A549 (cell line): ENCODE results near the gene GOPC. TPM values are rescaled to one million over a fixed set of nuclear protein-coding genes. Genes with fewer than 3 reads are reported as not detected.

Source experiments
- ATAC-seq, 2 experiments: fragments of 200-7000 bp in 1 of 2; fragments of >200 bp in 1 of 2; cut with Nextera tagmentation in 1 of 2; cut with Tn5 transposase in 1 of 2; 3 replicates each; pipeline versions ENCODE4 v1.8.0 to v1.9.1; 2018 to 2020; ENCODE audit warnings: mild to moderate bottlenecking in 1 of 2, moderate library complexity in 1 of 2
- CTCF ChIA-PET: fragments of 300-600 bp; sonication (Branson Sonifier 250); formaldehyde crosslinking; extraction: SDS; loops from one replicate; lab custom pipeline; 2021; ENCODE audit warnings: antibody characterized with exemption, inconsistent platforms; lab: Yijun Ruan, JAX
- POLR2A ChIA-PET: fragments of 350-600 bp; formaldehyde crosslinking; extraction: SDS; loops from one replicate; lab custom pipeline; 2021; ENCODE audit warnings: antibody characterized with exemption, inconsistent platforms; lab: Yijun Ruan, JAX
- DNase-seq, 2 experiments: peaks; one replicate each; pipeline versions ENCODE4 v3.0.0 to v3.0.0-alpha.2; 2011 to 2016; ENCODE audit warnings: low read depth in 1 of 2, low spot score in 1 of 2
- FAIRE-seq: peaks from 2 replicates; lab custom pipeline; 2011; peaks lifted over from hg19 to GRCh38; lab: Jason Lieb, UNC
- H3K27ac ChIP-seq, 2 experiments: fragments of >200 bp; sonication (Bioruptor Twin); formaldehyde crosslinking; 3 replicates each; pipeline ENCODE4 v1.5.1; 2016 to 2017
- H3K4me1 ChIP-seq: fragments of >200 bp; sonication (Bioruptor Twin); formaldehyde crosslinking; 3 replicates; pipeline ENCODE4 v1.6.1; 2016
- H3K4me2 ChIP-seq: fragments of >200 bp; sonication (Bioruptor Twin); formaldehyde crosslinking; 3 replicates; pipeline ENCODE4 v1.6.1; 2016
- H3K4me3 ChIP-seq: fragments of >200 bp; sonication (Bioruptor Twin); formaldehyde crosslinking; 3 replicates; pipeline ENCODE4 v1.5.1; 2016
- H3K9me3 ChIP-seq: fragments of >200 bp; sonication (Bioruptor Twin); formaldehyde crosslinking; 3 replicates; pipeline ENCODE4 v1.6.1; 2016
- EHF ChIP-seq: fragments of 250-450 bp; sonication (Bioruptor Pico); IDR thresholded peaks from 2 replicates; pipeline ENCODE4 v1.5.0; 2020; ENCODE audit warnings: mild to moderate bottlenecking
- EHMT2 ChIP-seq: fragments of 200-600 bp; sonication (generic); IDR thresholded peaks from 2 replicates; pipeline ENCODE4 v1.6.1; 2016; ENCODE audit warnings: antibody characterized with exemption, low read depth, mild to moderate bottlenecking, moderate library complexity
- FOSB ChIP-seq: fragments of 250-450 bp; sonication (Bioruptor Pico); IDR thresholded peaks from 2 replicates; pipeline ENCODE4 v1.5.0; 2020; ENCODE audit warnings: mild to moderate bottlenecking, moderate library complexity
- FOXS1 ChIP-seq: fragments of 250-450 bp; sonication (Bioruptor Pico); IDR thresholded peaks from 2 replicates; pipeline ENCODE4 v1.5.0; 2020; ENCODE audit warnings: mild to moderate bottlenecking, moderate library complexity
- GATA3 ChIP-seq: IDR thresholded peaks from 2 replicates; pipeline ENCODE4 v1.6.1; 2012; ENCODE audit warnings: borderline replicate concordance
- HDAC2 ChIP-seq: fragments of 200-600 bp; sonication (generic); IDR thresholded peaks from 2 replicates; pipeline ENCODE4 v1.6.1; 2016
- HEYL ChIP-seq: fragments of 250-450 bp; sonication (Bioruptor Pico); IDR thresholded peaks from 2 replicates; pipeline ENCODE4 v1.8.0; 2021; ENCODE audit warnings: mild to moderate bottlenecking, moderate library complexity
- HOXA7 ChIP-seq: fragments of 250-450 bp; sonication (Bioruptor Pico); IDR thresholded peaks from 2 replicates; pipeline ENCODE4 v1.5.0; 2020; ENCODE audit warnings: mild to moderate bottlenecking, moderate library complexity
- HOXB13 ChIP-seq: fragments of 250-450 bp; sonication (Bioruptor Pico); IDR thresholded peaks from 2 replicates; pipeline ENCODE4 v1.5.0; 2020; ENCODE audit warnings: low read depth, mild to moderate bottlenecking, moderate library complexity
- KDM5A ChIP-seq: fragments of 200-600 bp; sonication (generic); IDR thresholded peaks from 2 replicates; pipeline ENCODE4 v1.6.1; 2016; ENCODE audit warnings: antibody characterized with exemption, mild to moderate bottlenecking
- MAZ ChIP-seq: fragments of 150-350 bp; IDR thresholded peaks from 2 replicates; pipeline ENCODE4 v1.6.1; 2014; ENCODE audit warnings: antibody characterized with exemption, low read depth, low read length, borderline replicate concordance
- MYC ChIP-seq: IDR thresholded peaks from 2 replicates; pipeline ENCODE4 v1.6.1; 2012; ENCODE audit warnings: mild to moderate bottlenecking, inconsistent platforms, low read length, improper control_type of control experiment, borderline replicate concordance
- POLR2A ChIP-seq: IDR thresholded peaks from 2 replicates; pipeline ENCODE4 v1.6.1; 2012; ENCODE audit warnings: mild to moderate bottlenecking, low read length
- POLR2AphosphoS2 ChIP-seq: conservative IDR thresholded peaks from 2 replicates; pipeline ENCODE4 v1.6.1; 2012; ENCODE audit warnings: low read length, improper control_type of control experiment, inconsistent platforms
- ZC3H11A ChIP-seq: fragments of 450-650 bp; IDR thresholded peaks from 2 replicates; pipeline ENCODE4 v1.6.1; 2014; ENCODE audit warnings: antibody characterized with exemption, mild to moderate bottlenecking
- ZFP36 ChIP-seq: fragments of 450-650 bp; IDR thresholded peaks from 2 replicates; pipeline ENCODE4 v1.6.1; 2014; ENCODE audit warnings: borderline replicate concordance; ENCODE audit not compliant: partially characterized antibody
- WGBS: methylation state at CpG from one replicate; pipeline ENCODE4 v1.1.6; 2017; ENCODE audit errors: missing lambda C conversion rate; 5-methylcytosine and 5-hydroxymethylcytosine counted together
- polyA plus RNA-seq, 4 experiments: library from polyadenylated mRNA; depleted of rRNA in 3 of 4; stranded (reverse); fragments of >200 nt; fragmentation: RNase III in 1 of 4; extraction: RNeasy Plus Mini Kit Qiagen cat#74134 plus additional on column Dnase treatment in 1 of 4; gene quantifications; 2 replicates in 3 of 4; 3 replicates in 1 of 4; pipeline ENCODE4 v1.2.3, GENCODE V29; 2011 to 2017
- TF ChIP-seq, protein P1 (sequence below): fragments of 250-450 bp; sonication (Bioruptor Pico); IDR thresholded peaks from 2 replicates; pipeline ENCODE4 v1.5.0; 2021; ENCODE audit warnings: mild to moderate bottlenecking, moderate library complexity, borderline replicate concordance
- TF ChIP-seq, protein P2 (sequence below): fragments of 250-450 bp; sonication (Bioruptor Pico); IDR thresholded peaks from 2 replicates; pipeline ENCODE4 v1.5.0; 2020; ENCODE audit warnings: low read depth, mild to moderate bottlenecking, moderate library complexity

The GOPC gene
- polyA plus RNA-seq, 2 of the 4 experiments (the other 2 are of a cell fraction): 33.0 to 38.9 TPM

DNA sequence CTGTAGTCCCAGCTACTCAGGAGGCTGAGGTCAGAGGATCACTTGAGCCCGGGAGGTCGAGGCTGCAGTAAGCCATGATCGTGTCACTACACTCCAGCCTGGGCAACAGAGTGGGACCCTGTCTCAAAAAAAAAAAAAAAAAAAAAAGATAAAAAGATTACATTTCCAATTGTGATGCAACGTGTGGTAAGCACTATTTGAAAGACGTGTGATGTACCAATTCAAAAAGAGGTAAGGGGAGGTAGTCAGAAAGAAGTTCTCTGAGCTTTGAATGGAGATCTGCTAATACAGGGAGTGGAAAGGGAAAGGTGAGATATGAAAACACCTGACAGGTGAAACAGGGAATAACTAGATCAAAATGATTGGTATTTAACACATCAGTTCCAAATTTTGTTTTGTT, 11.9 kb downstream of the GOPC start:
- POLR2A ChIA-PET: interaction anchor here (1.0 kb wide), 1 partner anchor 12 kb away, joined by 3 read pairs; the partner anchor contains the start of gene GOPC
- ATAC-seq: no peak
- Histone ChIP-seq H3K27ac (no peak overlapping the region), H3K4me2 (no peak overlapping the region), H3K9me3 (no peaks in the 10 kb centered on the region), H3K4me1 (no peaks in the 10 kb centered on the region), H3K4me3 (no peak overlapping the region)
- FAIRE-seq: no peak
- 90% methylated on average over 5 of the region's 5 CpGs for WGBS
- CTCF ChIA-PET: interaction anchor here (0.8 to 2.4 kb wide), 3 partner anchors 12 to 141 kb away, joined by 3 to 7 read pairs (median 6); partner anchors contain the start of gene GOPC
- no peak for DNase-seq
- TF ChIP-seq EHMT2: no peak
- TF ChIP-seq KDM5A: no peak
- TF ChIP-seq HEYL (CRISPR knock-in tag): no peak
- no peak for TF ChIP-seq FOXS1 (CRISPR knock-in tag)
- no peak for TF ChIP-seq GATA3
- no peak for TF ChIP-seq FOSB (CRISPR knock-in tag)
- no peak for TF ChIP-seq MYC
- TF ChIP-seq EHF (CRISPR knock-in tag): no peak

DNA sequence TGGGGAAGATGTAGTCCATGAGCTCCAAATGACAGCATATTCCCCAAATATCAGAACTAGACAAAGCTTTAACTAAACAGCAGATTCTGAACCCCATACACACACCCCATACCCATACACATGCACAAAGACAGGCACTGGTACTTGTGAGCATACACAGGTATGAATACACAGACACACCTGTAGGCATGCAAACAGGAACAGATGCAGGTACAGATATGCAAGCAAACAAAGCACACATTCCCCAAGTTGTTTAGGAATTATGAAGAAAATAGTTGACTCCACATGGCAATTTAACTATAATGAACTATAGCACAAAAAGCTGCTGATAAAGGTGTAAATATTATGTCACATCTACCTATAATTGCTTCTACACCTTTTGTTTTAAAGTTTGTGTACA, 16.7 kb downstream of the GOPC start:
- ATAC-seq: no peak

DNA sequence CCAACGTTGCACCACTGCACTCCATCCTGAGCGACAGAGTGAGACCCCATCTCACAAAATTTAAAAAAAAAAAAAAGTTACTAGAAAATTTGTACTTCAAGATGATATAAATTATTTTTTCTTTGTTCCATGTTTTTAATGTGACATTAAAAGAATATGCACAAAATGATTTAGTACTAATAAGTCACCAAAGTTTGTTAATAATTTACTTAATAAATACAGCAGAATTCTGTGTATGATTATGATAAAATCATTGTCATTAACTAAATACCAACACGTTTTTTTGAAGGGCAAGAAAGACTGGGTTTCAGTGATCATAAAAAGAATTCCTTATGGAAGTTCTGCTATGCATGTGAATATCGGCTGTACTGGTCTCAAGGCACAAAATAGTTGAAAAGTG, 28.1 kb downstream of the GOPC start:
- FAIRE-seq (no peak), DNase-seq (no peak), ATAC-seq (no peak)
- Histone ChIP-seq H3K27ac (no peak overlapping the region), H3K4me3 (no peak overlapping the region), H3K4me2 (no peak overlapping the region), H3K4me1 (no peaks in the 10 kb centered on the region), H3K9me3 (no peaks in the 10 kb centered on the region)
- 76% methylated on average over 4 of the region's 4 CpGs for WGBS
- CTCF ChIA-PET: no interaction called here
- POLR2A ChIA-PET: no interaction called here
- TF ChIP-seq GATA3: no peak
- TF ChIP-seq POLR2AphosphoS2: no peak
- no peak for TF ChIP-seq ZC3H11A
- no peak for TF ChIP-seq HOXA7 (CRISPR knock-in tag)
- TF ChIP-seq, protein P1, sequence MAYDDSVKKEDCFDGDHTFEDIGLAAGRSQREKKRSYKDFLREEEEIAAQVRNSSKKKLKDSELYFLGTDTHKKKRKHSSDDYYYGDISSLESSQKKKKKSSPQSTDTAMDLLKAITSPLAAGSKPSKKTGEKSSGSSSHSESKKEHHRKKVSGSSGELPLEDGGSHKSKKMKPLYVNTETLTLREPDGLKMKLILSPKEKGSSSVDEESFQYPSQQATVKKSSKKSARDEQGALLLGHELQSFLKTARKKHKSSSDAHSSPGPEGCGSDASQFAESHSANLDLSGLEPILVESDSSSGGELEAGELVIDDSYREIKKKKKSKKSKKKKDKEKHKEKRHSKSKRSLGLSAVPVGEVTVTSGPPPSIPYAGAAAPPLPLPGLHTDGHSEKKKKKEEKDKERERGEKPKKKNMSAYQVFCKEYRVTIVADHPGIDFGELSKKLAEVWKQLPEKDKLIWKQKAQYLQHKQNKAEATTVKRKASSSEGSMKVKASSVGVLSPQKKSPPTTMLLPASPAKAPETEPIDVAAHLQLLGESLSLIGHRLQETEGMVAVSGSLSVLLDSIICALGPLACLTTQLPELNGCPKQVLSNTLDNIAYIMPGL (CRISPR knock-in tag): no peak
- no peak for TF ChIP-seq HEYL (CRISPR knock-in tag)
- TF ChIP-seq MYC: no peak
- TF ChIP-seq, protein P2, sequence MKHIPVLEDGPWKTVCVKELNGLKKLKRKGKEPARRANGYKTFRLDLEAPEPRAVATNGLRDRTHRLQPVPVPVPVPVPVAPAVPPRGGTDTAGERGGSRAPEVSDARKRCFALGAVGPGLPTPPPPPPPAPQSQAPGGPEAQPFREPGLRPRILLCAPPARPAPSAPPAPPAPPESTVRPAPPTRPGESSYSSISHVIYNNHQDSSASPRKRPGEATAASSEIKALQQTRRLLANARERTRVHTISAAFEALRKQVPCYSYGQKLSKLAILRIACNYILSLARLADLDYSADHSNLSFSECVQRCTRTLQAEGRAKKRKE (CRISPR knock-in tag): no peak
- no peak for TF ChIP-seq ZFP36
- TF ChIP-seq HOXB13 (CRISPR knock-in tag): no peak

More for the DNA sequence above, 16.7 kb downstream of the GOPC start:
- Histone ChIP-seq H3K4me1 (no peaks in the 10 kb centered on the region), H3K27ac (no peak overlapping the region)
- no peak for TF ChIP-seq MAZ
- TF ChIP-seq, all 56 proteins: peak for 0
- CTCF ChIA-PET: interaction anchor here (1.2 kb wide), 1 partner anchor 22 kb away, joined by 3 read pairs; no protein-coding TSS in a partner anchor
- FAIRE-seq: no peak
- no peak overlapping the region for H3K4me2 ChIP-seq
- no peak overlapping the region for H3K4me3 ChIP-seq
- POLR2A ChIA-PET: no interaction called here
- no peaks in the 10 kb centered on the region for H3K9me3 ChIP-seq
- DNase-seq: no peak

DNA sequence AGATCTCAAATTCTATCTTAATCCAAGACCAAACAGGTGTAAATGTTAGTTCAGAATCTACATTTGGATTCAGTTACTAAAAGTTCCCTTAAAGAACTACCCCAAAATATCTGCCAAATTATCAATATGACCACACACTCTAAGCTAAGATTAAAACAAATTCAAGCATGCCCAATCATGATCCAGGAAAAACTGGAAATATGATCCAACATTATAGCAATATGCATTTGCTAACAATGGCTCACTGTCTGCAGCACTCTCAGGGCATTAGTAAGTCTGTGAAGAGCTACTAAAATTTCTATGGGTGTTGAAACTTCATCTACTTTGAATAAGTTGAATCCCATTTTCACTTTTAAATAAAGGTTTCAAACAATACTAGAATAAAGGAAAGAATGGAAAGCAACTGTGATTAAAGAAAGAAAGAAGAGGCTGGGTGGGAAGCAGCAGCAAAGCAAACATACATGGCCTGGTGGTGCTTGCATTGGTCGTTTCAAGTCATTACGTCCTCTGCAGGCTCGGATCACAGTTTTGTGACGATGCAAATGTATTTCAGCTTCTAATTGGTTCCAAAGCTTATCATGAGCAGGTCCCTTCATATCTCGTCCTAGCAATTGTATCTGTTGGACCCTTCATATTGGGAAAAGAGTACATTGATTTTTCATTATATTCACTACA, 29.2 kb downstream of the GOPC start:
- H3K4me2 ChIP-seq: no peak overlapping the region
- no peaks in the 10 kb centered on the region for H3K9me3 ChIP-seq
- no peak for ATAC-seq
- FAIRE-seq: no peak
- no peak overlapping the region for H3K4me3 ChIP-seq
- POLR2A ChIA-PET: no interaction called here
- no peak for DNase-seq
- CTCF ChIA-PET: interaction anchor here (0.6 to 1.0 kb wide), 3 partner anchors 18 to 132 kb away, joined by 3 read pairs; no protein-coding TSS in a partner anchor
- no peak overlapping the region for H3K27ac ChIP-seq
- no peaks in the 10 kb centered on the region for H3K4me1 ChIP-seq
- 93% methylated on average over 5 of the region's 5 CpGs for WGBS
- no peak for TF ChIP-seq HDAC2
- no peak for TF ChIP-seq POLR2A
